HG02981 (cell line): Measurements from ENCODE around the gene ETS1.

ENCODE experiments used
- ATAC-seq: cut with Tn5 transposase; IDR thresholded peaks from one replicate; pipeline ENCODE4 v1.9.1; 2021; ENCODE audit warnings: mild to moderate bottlenecking, moderate library complexity; ENCODE audit not compliant: unreplicated experiment

ETS1 gene

DNA sequence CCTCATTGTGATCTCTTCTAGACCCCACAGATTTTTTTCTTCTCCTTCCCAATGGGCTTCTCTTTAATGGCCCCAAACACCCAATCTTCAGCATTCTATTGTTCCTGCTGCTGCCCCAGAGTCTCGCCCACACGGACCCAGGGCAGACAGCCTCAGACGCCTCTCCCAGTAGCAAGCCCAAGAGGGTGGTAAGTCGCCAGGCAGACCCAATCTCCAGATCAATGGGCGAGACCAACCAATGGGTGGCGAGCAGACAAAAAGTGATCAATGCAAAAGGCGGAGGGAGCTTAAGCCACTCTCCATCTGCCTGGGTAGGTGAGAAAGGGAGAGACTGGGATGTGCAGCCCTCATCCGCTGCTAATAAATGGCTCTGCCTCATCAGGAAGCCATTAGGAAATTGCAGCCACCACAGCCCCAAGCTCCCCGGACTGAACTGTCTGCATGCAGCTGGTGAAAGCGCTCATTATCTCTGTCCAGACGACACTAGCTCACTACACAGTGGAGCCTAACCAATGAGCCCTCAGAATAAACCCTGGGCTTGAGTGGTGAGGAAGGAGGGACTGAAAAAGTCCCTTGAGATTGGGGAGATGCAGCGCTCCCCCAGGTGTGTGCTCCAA, 81.8 kb downstream of the ETS1 start:
- no peak for ATAC-seq

DNA sequence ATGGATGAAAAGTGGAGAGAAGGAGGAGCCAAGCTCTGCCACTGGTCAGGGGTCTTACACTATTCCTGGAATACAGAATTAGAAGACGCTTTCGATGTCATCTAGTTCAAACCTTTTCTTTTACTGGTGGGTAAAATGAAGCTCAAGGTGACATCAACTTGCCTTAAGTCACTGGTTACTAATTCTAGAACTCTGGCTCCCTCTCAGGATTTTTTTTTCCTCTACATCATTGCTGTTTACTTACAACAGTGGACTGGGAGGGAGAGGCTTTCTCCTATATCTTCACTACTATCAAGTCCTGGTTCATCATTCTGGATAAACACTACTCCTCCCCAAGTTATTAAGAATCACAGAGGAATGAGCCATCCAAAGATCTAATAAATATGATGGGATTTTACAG, 82.9 kb downstream of the ETS1 start:
- no peak for ATAC-seq

GRCh38 chr11:128503245-128503991, 83.9 kb downstream of the ETS1 start:
- ATAC-seq, result no peak

DNA sequence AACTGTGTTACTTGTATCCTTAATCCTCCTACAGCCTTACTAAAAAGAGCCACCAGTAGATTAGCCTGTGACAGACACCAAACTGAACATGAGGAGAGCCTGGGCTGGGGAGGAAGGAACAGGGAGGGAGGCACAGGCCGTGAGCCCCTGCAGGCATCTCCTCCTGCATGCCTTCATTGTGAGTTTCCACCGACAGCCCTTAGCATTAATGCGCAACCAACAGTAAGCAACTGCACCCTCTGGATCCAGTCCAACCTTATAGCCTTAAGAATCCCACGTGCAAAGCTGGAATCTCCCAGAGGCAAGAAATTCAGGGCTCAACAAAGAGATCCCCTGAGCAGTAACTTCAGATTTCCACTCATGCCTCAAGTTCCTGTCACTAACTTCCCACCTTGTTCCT, 84.6 kb downstream of the ETS1 start:
- ATAC-seq, result no peak

- ATAC-seq, result no peak
These were observed 85.5 kb downstream of the ETS1 start for GRCh38 chr11:128501632-128502549.

GRCh38 chr11:128501008-128501407, 86.3 kb downstream of the ETS1 start:
- no peak for ATAC-seq

DNA sequence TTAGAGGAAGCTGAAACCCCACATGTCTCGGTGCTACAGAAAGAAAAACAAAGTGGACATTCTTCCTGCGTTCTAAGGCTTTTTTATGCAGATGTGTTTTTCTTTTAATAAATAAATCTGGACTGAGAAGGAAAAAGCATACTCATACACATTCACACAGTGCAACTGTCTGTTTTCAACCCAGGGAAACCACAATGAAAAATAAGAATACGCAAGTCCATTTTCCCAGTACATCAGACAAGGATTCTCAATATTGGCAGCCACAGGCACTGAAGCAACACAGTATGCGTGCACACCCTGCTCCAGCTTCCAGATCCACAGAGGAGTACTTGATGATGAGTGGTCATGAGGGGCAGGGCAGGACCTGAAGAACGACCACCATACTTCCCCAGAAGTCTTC, 86.9 kb downstream of the ETS1 start:
- ATAC-seq, result no peak

- no peak for ATAC-seq
These were observed 87.6 kb downstream of the ETS1 start for GRCh38 chr11:128499613-128500253.

- no peak for ATAC-seq
These were observed 88.6 kb downstream of the ETS1 start for GRCh38 chr11:128498721-128499245.

- ATAC-seq, result no peak
These were observed 89.6 kb downstream of the ETS1 start for GRCh38 chr11:128497776-128498095.

DNA sequence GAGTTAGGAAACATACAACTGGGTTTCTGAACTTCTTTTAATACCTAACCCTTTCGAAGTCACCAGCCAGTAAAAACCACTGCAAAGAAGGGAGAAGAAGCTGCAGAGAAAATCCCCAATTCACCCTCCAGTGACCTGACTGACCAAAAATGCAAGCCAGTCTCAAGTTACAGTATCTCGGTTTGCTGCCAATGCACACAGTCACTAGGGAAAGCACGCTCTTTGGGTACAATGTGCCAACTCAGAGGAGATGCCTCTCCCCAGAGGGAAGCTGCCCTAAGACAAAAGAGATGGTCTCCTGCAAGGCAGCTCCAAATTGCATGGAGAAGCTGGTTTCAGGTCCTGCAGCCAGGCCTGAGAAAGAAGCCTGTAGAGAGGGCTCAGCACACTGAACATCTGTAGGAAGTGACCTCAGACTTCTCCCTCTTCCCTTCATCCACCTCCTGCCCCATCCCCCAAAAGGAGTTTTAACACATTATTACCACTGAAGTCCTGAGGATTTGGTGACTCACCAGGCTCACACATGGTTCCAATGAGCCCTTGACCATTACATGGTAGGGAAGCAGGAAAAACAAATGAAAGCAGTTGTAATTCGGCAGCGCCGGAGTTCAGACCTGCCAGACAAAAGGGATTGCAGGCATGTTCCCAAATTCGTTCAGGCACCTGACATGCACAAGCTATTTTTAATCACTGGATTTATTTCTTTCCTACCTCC, 90.1 kb downstream of the ETS1 start:
- ATAC-seq, result peak; percentile 78

- ATAC-seq, result no peak
These were observed 90.7 kb downstream of the ETS1 start for GRCh38 chr11:128496692-128497060.

- ATAC-seq, result no peak
These were observed 91.1 kb downstream of the ETS1 start for GRCh38 chr11:128496249-128496648.

DNA sequence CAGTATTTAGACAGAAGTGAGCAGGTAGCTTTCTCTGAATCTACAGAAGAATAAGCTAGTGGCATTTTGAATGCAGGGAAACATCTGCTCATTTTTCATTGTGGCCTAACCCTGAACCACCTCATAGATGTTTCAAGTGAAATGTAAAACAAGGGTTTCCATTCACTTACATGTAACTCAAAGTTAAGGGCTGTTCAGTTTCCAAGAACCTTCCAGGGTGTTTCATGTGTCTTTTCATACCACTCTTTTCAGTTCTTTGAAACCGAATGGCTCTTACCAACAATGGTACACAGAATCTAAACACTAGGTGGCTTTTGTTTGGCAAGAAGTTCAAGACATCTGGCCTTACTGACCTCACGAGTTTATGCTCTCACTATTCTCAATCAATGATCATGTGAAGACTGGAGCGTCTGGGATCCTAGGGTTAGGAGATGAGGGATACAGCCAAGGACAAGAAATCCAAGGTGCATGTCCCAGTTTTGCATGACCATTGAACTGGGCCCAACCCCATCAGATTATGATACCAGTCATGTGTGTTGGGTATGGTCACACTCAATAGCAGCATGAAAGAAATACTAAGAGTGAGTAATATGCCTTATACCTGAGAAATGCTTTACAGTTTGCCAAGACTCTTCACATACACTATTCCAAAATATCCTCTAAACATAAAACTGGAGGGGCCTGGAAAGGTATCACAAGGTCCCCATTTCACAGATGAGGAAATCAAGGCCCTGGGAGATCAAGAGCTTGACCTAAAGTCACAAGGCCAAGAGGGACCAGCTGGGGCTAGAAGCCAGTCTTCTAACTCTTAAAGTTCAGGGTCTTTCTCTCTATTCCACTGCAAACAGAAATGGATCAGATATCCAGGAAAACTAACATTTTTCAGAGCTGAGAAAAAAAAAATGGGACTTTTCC, 92.7 kb downstream of the ETS1 start:
- ATAC-seq, result no peak

- no peak for ATAC-seq
These were observed 93.8 kb downstream of the ETS1 start for GRCh38 chr11:128493570-128493965.

- ATAC-seq, result no peak
These were observed 94.3 kb downstream of the ETS1 start for GRCh38 chr11:128492903-128493569.

- no peak for ATAC-seq
These were observed 94.9 kb downstream of the ETS1 start for GRCh38 chr11:128492461-128492860.

- ATAC-seq, result no peak
These were observed 96.0 kb downstream of the ETS1 start for GRCh38 chr11:128491195-128491936.
